ENCODE data around the gene RXRA.

DNA sequence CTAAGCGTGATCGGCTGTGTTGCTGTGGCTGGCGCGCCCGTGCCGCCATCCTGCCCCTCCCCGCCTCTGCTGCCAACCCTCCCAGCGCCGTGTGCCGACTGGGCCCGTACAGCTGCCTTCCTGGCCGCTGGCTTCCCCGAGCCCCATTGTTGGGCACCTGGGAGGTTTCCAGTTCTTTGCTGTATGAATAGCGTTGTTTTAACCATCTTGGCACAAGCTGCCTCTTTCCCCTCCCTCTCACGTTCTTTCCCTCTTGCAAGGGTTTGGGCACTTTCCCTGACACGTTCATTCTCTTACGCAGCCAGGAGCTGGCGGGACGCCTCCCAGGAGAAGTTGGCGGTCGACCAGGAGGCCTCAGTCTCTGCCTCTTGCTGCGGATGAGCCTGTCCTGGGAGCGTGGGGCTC is 43.1 kb upstream of the RXRA start:
- no peak for TF ChIP-seq POLR2A (IDR thresholded peaks at IDR 0.05; ENCODE audit: low read length)
- TF ChIP-seq GATA1 (IDR thresholded peaks at IDR 0.05; ENCODE audit: low read depth, low read length): no peak
